Colonic mucosa (tissue), 4 donors: ENCODE measurements around the gene PITHD1. TPM values are rescaled to one million over a fixed set of nuclear protein-coding genes. Genes with fewer than 3 reads are reported as not detected.
"Not testable (repeated sequence)": the region's sequence is repeated elsewhere in the genome, so short reads cannot be mapped to it uniquely, and the experiment has no call there.

Experiments
- DNase-seq: peaks from one replicate; pipeline ENCODE4 v3.0.0-alpha.2; 2020
- H3K27ac ChIP-seq: fragments of 200-600 bp; one replicate; pipeline ENCODE4 v1.8.0; 2021
- H3K27me3 ChIP-seq: fragments of 200-600 bp; one replicate; pipeline ENCODE4 v1.8.0; 2021
- H3K36me3 ChIP-seq: fragments of 200-600 bp; one replicate; pipeline ENCODE4 v1.8.0; 2021
- H3K4me1 ChIP-seq: fragments of 200-600 bp; one replicate; pipeline ENCODE4 v1.8.0; 2021; ENCODE audit warnings: mild to moderate bottlenecking
- H3K4me3 ChIP-seq: fragments of 200-600 bp; one replicate; pipeline ENCODE4 v1.8.0; 2021
- H3K9ac ChIP-seq, 2 donors: one replicate each; pipeline ENCODE4 v1.7.0; 2013; ENCODE audit warnings: control low read depth in 2 of 2, low read depth in 2 of 2, low read length in 2 of 2
- H3K9me3 ChIP-seq: fragments of 200-600 bp; one replicate; pipeline ENCODE4 v1.8.0; 2021
- intact Hi-C: fragments of 100-400 bp; cut with DNase I; formaldehyde crosslinking; loops from one replicate; pipeline ENCODE4 v1.14.1; 2022
- total RNA-seq, 2 donors: library from RNA; stranded (reverse); fragmentation: NEBNext Ultra II Directional in 1 of 2; extraction: Animal tissue kit (Norgen Biotek cat#: 25700) in 1 of 2; gene quantifications; one replicate each; pipeline ENCODE4 v1.2.1, GENCODE V29; 2021
- TF ChIP-seq, protein P1 (sequence below): fragments of 200-600 bp; IDR thresholded peaks from one replicate; pipeline ENCODE4 v1.8.0; 2022; ENCODE audit warnings: antibody characterized with exemption, mild to moderate bottlenecking
- donor health status: healthy.
- donor health status: DM: no; HTN: no; CAD: no.
- donor health status: DM: no; HTN: no; CAD: no.

PITHD1 gene
- total RNA-seq, 2 donors from 2014 or later, result 51.5 to 51.6 TPM

DNA sequence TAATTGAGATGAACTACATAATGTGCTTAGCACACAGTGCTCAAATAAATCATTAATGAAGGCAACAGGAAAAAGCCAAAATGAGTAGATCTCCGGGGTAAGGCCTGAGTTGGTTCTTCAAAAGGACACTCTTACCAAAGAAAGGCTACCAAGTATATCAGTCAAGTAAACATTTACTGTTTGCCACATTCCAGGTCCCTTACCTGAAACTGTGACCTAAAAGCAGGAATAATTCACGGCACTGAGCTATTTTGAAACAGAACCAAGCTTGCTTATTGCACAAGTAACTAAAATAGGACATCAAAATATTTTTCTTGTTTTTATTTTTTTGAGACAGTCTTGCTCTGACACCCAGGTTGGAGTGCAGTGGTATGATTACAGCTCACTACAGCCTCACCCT is 2.0 kb upstream of the PITHD1 start:
- H3K4me1 ChIP-seq, result peaks cover 5% of the 10 kb centered on the region
- no peak overlapping the region for H3K4me3 ChIP-seq
- H3K9ac ChIP-seq, result no peak overlapping the region
- H3K36me3 ChIP-seq, result no peaks in the 10 kb centered on the region
- intact Hi-C loops, result no loop called here
- no peaks in the 10 kb centered on the region for H3K27me3 ChIP-seq
- no peak overlapping the region for H3K27ac ChIP-seq
- no peak for DNase-seq
- TF ChIP-seq, protein P1, sequence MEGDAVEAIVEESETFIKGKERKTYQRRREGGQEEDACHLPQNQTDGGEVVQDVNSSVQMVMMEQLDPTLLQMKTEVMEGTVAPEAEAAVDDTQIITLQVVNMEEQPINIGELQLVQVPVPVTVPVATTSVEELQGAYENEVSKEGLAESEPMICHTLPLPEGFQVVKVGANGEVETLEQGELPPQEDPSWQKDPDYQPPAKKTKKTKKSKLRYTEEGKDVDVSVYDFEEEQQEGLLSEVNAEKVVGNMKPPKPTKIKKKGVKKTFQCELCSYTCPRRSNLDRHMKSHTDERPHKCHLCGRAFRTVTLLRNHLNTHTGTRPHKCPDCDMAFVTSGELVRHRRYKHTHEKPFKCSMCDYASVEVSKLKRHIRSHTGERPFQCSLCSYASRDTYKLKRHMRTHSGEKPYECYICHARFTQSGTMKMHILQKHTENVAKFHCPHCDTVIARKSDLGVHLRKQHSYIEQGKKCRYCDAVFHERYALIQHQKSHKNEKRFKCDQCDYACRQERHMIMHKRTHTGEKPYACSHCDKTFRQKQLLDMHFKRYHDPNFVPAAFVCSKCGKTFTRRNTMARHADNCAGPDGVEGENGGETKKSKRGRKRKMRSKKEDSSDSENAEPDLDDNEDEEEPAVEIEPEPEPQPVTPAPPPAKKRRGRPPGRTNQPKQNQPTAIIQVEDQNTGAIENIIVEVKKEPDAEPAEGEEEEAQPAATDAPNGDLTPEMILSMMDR, result no peak
- H3K9me3 ChIP-seq, result no peaks in the 10 kb centered on the region

DNA sequence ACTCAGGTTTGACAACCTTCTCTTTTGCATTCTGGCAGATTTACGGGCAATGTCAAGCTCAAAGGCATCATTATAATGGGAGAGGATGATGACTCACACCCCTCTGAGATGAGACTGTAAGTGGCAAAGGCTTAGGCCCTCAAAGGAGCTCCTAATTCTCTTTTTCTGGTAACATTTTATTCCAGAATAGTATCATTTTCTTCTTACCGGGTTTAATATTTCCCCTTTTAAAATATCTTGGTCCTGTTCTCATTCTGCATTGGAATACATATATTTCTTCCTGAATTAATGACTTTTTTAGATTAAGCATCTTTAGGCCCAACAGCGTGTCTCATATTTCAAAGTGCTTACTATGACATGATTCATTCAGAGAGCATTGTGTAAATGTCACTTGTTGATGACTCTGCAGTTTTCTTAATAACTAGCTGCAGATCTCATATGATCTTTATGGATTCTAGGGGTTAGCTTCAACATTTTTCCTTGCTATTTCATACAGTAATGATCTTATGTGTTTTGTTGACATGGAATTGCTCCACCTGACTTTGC is 1.7 kb downstream of the PITHD1 start:
- intact Hi-C loops, result no loop called here
- Histone ChIP-seq H3K27me3 (no peaks in the 10 kb centered on the region), H3K9ac (no peak overlapping the region), H3K9me3 (no peaks in the 10 kb centered on the region), H3K4me3 (no peak overlapping the region), H3K4me1 (peaks cover 5% of the 10 kb centered on the region), H3K27ac (no peak overlapping the region), H3K36me3 (no peaks in the 10 kb centered on the region)
- DNase-seq, result no peak
- TF ChIP-seq, protein P1, result no peak

DNA sequence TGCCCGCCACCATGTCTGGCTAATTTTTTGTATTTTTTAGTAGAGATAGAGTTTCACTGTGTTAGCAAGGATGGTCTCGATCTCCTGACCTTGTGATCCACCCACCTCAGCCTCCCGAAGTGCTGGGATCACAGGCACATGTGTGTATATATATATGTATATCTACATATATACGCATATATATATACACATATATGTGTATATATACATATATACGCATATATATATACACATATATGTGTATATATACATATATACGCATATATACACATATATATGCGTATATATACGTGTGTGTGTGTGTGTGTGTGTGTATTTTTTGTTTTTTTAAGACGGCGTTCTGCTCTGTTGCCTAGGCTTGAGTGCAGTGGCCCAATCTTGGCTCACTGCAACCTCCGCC is 4.9 kb downstream of the PITHD1 start:
- H3K36me3 ChIP-seq, H3K27me3 ChIP-seq, DNase-seq, H3K9me3 ChIP-seq, H3K9ac ChIP-seq, H3K27ac ChIP-seq, H3K4me3 ChIP-seq, intact Hi-C loops, H3K4me1 ChIP-seq: not testable (repeated sequence)

DNA sequence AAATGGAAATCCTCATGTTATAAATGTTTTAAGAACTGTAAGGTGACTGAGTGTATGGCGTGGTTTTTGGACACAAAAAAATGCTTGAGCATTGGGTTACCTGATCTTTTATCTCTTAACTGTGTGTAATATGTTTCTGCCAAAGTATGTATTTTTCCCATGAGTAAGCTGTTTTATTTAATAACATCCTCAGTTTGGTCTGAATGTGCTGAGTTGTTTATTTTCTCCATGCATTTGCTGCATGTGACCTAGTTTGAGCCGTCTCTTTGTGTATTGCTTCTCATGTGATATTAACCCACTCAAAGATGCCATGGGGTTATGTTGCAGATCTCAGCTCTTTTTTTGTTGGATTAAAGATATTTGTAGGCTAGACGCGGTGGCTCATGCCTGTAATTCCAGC is 6.6 kb downstream of the PITHD1 start:
- Histone ChIP-seq H3K4me1 (no peaks in the 10 kb centered on the region), H3K9ac (no peak overlapping the region), H3K4me3 (no peak overlapping the region), H3K9me3 (no peaks in the 10 kb centered on the region), H3K27me3 (no peaks in the 10 kb centered on the region), H3K36me3 (no peaks in the 10 kb centered on the region), H3K27ac (no peak overlapping the region)
- TF ChIP-seq, protein P1, result no peak
- DNase-seq, result no peak
- intact Hi-C loops, result no loop called here

DNA sequence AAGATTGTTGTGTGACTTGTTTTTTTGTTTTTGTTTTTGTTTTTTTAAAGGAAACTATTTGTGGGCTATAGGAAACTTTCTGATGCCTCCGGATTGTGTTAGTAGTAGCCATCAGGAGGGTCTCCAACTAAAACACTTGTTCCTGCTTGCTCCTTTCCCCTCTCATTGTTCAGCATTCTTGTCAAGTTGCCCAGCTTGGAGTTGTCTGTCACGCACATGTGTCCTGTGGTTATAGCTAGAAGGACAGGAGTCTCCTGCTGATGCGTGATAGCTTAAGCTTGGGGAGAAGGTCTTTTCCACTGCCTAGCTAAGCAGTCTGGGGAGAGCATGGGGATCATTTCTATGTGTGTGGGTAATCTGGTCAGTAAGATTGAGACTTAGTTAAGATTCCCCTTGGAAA is 9.5 kb downstream of the PITHD1 start:
- H3K9ac ChIP-seq, result no peak overlapping the region
- H3K4me3 ChIP-seq, result no peak overlapping the region
- peaks cover 11% of the 10 kb centered on the region for H3K4me1 ChIP-seq
- H3K9me3 ChIP-seq, result no peaks in the 10 kb centered on the region
- H3K27ac ChIP-seq, result no peak overlapping the region
- H3K27me3 ChIP-seq, result no peaks in the 10 kb centered on the region
- H3K36me3 ChIP-seq, result no peaks in the 10 kb centered on the region
- intact Hi-C loops, result no loop called here
- DNase-seq, result no peak
- TF ChIP-seq, protein P1, result no peak

DNA sequence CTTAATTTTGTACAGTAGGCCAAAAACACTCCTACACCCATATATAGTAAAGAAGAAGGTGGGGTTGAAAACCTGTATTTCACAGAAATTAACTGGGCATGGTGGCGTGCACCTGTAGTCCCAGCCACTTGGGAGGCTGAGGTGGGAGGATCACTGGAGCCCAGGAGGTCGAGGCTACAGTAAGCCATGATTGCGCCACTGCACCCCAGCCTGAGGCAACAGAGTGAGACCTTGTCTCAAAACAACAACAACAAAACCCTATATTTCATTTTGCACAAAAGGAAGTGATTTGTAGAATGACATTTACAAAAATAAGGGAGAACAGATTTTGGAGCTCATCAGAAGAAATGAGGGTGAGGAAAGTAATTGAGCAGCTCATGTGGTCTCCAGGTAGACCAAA is 10.5 kb downstream of the PITHD1 start:
- TF ChIP-seq, protein P1, result no peak
- no peak for DNase-seq
- intact Hi-C loops, result no loop called here
- Histone ChIP-seq H3K9me3 (no peaks in the 10 kb centered on the region), H3K4me1 (peaks cover 11% of the 10 kb centered on the region), H3K36me3 (no peaks in the 10 kb centered on the region), H3K27ac (no peak overlapping the region), H3K27me3 (no peaks in the 10 kb centered on the region), H3K4me3 (no peak overlapping the region), H3K9ac (no peak overlapping the region)
